Activated CD8-positive, alpha-beta T cell treated with anti-CD3 and anti-CD28 coated beads for 36 hours (primary cell): ENCODE data around the gene TNFRSF25. TPM values are rescaled to one million over a fixed set of nuclear protein-coding genes. Genes with fewer than 3 reads are reported as not detected.
A peak's percentile ranks its signal among the peaks of the same experiment; 100 is the strongest.

Source experiments
- ATAC-seq: fragments of 200-7000 bp; cut with Tn5 transposase; one replicate; pipeline ENCODE4 v1.10.0; 2021; ENCODE audit warnings: mild to moderate bottlenecking, moderate library complexity
- CTCF ChIA-PET: fragments of 350-600 bp; sonication (Branson Sonifier 250); formaldehyde crosslinking; loops from one replicate; lab custom pipeline; 2021; ENCODE audit warnings: antibody characterized with exemption; lab: Charles Lee
- POLR2A ChIA-PET: fragments of 350-600 bp; sonication (Branson Sonifier 250); formaldehyde crosslinking; loops from one replicate; lab custom pipeline; 2021; ENCODE audit warnings: antibody characterized with exemption; lab: Charles Lee
- DNase-seq: peaks from one replicate; pipeline ENCODE4 v3.0.0-alpha.2; 2020
- H3K27ac Mint-ChIP-seq: one replicate; pipeline ENCODE4 v1.8.0; 2021; ENCODE audit warnings: mild to moderate bottlenecking, mixed read lengths
- H3K27me3 Mint-ChIP-seq: one replicate; pipeline ENCODE4 v1.8.0; 2021; ENCODE audit warnings: mixed read lengths
- H3K36me3 Mint-ChIP-seq: one replicate; pipeline ENCODE4 v1.8.0; 2021; ENCODE audit warnings: low read depth, mixed read lengths
- H3K4me1 Mint-ChIP-seq: one replicate; pipeline ENCODE4 v1.8.0; 2021; ENCODE audit warnings: low read depth, mixed read lengths
- H3K4me3 Mint-ChIP-seq: one replicate; pipeline ENCODE4 v1.8.0; 2021; ENCODE audit warnings: mild to moderate bottlenecking, moderate library complexity, mixed read lengths
- H3K9me3 Mint-ChIP-seq: one replicate; pipeline ENCODE4 v1.8.0; 2021; ENCODE audit warnings: mixed read lengths
- CTCF ChIP-seq: fragments of 200-600 bp; IDR thresholded peaks from one replicate; pipeline ENCODE4 v1.8.0; 2022; ENCODE audit warnings: antibody characterized with exemption, mild to moderate bottlenecking
- intact Hi-C: fragments of 100-400 bp; cut with micrococcal nuclease; formaldehyde crosslinking; loops from one replicate; pipeline ENCODE4 v1.10.0; 2022
- total RNA-seq, 2 experiments: library from RNA; stranded (reverse); gene quantifications; one replicate each; pipeline ENCODE4 v1.2.3, GENCODE V29; 2021

TNFRSF25 gene
- total RNA-seq, 2 experiments from 2014 or later: 55.8 to 57.8 TPM

GRCh38 chr1:6465461-6466005 lies 440 bp downstream of the TNFRSF25 start:
- peaks cover 28% of the 10 kb centered on the region for H3K36me3 Mint-ChIP-seq
- intact Hi-C loops: no loop called here

GRCh38 chr1:6464915-6465314 lies 1.1 kb downstream of the TNFRSF25 start:
- DNase-seq (no peak), ATAC-seq (no peak)
- H3K9me3 Mint-ChIP-seq: no peaks in the 10 kb centered on the region
- peak overlapping the region; percentile 92 for H3K4me3 Mint-ChIP-seq
- CTCF ChIA-PET: interaction anchor here (1.0 to 3.9 kb wide), 3 partner anchors 10 to 26 kb away, joined by 4 to 38 read pairs (median 5); no protein-coding TSS in a partner anchor
- TF ChIP-seq CTCF: no peak
- H3K27ac Mint-ChIP-seq: peak overlapping the region; percentile 86
- POLR2A ChIA-PET: interaction anchor here (0.8 to 0.9 kb wide), 3 partner anchors 10 to 138 kb away, joined by 3 read pairs; no protein-coding TSS in a partner anchor
- intact Hi-C loops: no loop called here
- H3K27me3 Mint-ChIP-seq: no peaks in the 10 kb centered on the region
- H3K36me3 Mint-ChIP-seq: peaks cover 28% of the 10 kb centered on the region
- peaks cover 41% of the 10 kb centered on the region for H3K4me1 Mint-ChIP-seq

More at GRCh38 chr1:6465461-6466005, 440 bp downstream of the TNFRSF25 start:
- CTCF ChIA-PET: interaction anchor here (0.9 to 3.9 kb wide), 7 partner anchors 11 to 181 kb away, joined by 3 to 38 read pairs (median 4); no protein-coding TSS in a partner anchor
- ATAC-seq (peak; percentile 55), DNase-seq (peak; percentile 67)
- Mint-ChIP-seq H3K4me1 (peaks cover 36% of the 10 kb centered on the region), H3K27ac (peak overlapping the region; percentile 86), H3K27me3 (no peaks in the 10 kb centered on the region), H3K4me3 (peak overlapping the region; percentile 92), H3K9me3 (no peaks in the 10 kb centered on the region)
- TF ChIP-seq CTCF: no peak
- POLR2A ChIA-PET: interaction anchor here (0.8 to 1.0 kb wide), 4 partner anchors 10 to 218 kb away, joined by 3 read pairs; no protein-coding TSS in a partner anchor

- ChIA-PET POLR2A (interaction anchor here (0.8 to 0.9 kb wide), 2 partner anchors 9 to 139 kb away, joined by 3 read pairs; no protein-coding TSS in a partner anchor), CTCF (interaction anchor here (1.0 to 1.8 kb wide), 3 partner anchors 10 to 41 kb away, joined by 4 to 5 read pairs (median 4); no protein-coding TSS in a partner anchor)
- ATAC-seq: no peak
- Mint-ChIP-seq H3K4me3 (peak overlapping the region; percentile 92), H3K36me3 (peaks cover 28% of the 10 kb centered on the region), H3K9me3 (no peaks in the 10 kb centered on the region), H3K4me1 (peaks cover 45% of the 10 kb centered on the region), H3K27ac (peak overlapping the region; percentile 86), H3K27me3 (no peaks in the 10 kb centered on the region)
- no peak for TF ChIP-seq CTCF
- peak; percentile 66 for DNase-seq
- intact Hi-C loops: no loop called here
Observed at GRCh38 chr1:6464514-6464836, 1.5 kb downstream of the TNFRSF25 start.

- Mint-ChIP-seq H3K4me3 (peak overlapping the region; percentile 14), H3K36me3 (peaks cover 28% of the 10 kb centered on the region)
Observed at GRCh38 chr1:6463120-6463412, 2.9 kb downstream of the TNFRSF25 start.

More at GRCh38 chr1:6463120-6463412, 2.9 kb downstream of the TNFRSF25 start:
- intact Hi-C loops: no loop called here
- H3K9me3 Mint-ChIP-seq: no peaks in the 10 kb centered on the region
- peak overlapping the region; percentile 73 for H3K27ac Mint-ChIP-seq
- ChIA-PET POLR2A (interaction anchor here (0.7 to 1.5 kb wide), 2 partner anchors 13 to 436 kb away, joined by 3 to 5 read pairs; no protein-coding TSS in a partner anchor), CTCF (interaction anchor here (0.9 to 1.5 kb wide), 7 partner anchors 9 to 217 kb away, joined by 3 to 6 read pairs (median 4); no protein-coding TSS in a partner anchor)
- H3K4me1 Mint-ChIP-seq: peaks cover 49% of the 10 kb centered on the region
- ATAC-seq (no peak), DNase-seq (no peak)
- TF ChIP-seq CTCF: no peak
- no peaks in the 10 kb centered on the region for H3K27me3 Mint-ChIP-seq
